IPS-15b (cell line): Measurements from ENCODE around the gene GEN1.

ENCODE experiments used
- H3K27me3 ChIP-seq: one replicate; pipeline ENCODE4 v1.6.1; 2013; ENCODE audit warnings: low read length; ENCODE audit not compliant: control insufficient read depth, insufficient read depth
- H3K36me3 ChIP-seq: one replicate; pipeline ENCODE4 v1.6.1; 2013; ENCODE audit warnings: low read length; ENCODE audit not compliant: control insufficient read depth, insufficient read depth
- H3K4me1 ChIP-seq: one replicate; pipeline ENCODE4 v1.6.1; 2013; ENCODE audit warnings: mild to moderate bottlenecking, low read length; ENCODE audit not compliant: control insufficient read depth, insufficient read depth
- H3K4me3 ChIP-seq: one replicate; pipeline ENCODE4 v1.5.1; 2013; ENCODE audit warnings: low read depth, low read length
- H3K9ac ChIP-seq: one replicate; pipeline ENCODE4 v1.6.1; 2013; ENCODE audit warnings: low read depth, mild to moderate bottlenecking, low read length
- H3K9me3 ChIP-seq: one replicate; pipeline ENCODE4 v1.6.1; 2013; ENCODE audit warnings: mild to moderate bottlenecking, low read length; ENCODE audit not compliant: control insufficient read depth, insufficient read depth

GEN1 gene

GRCh38 chr2:17788773-17789172 lies 34.8 kb downstream of the GEN1 start:
- Histone ChIP-seq H3K36me3 (no peaks in the 10 kb centered on the region), H3K4me3 (no peak overlapping the region), H3K9ac (no peak overlapping the region), H3K27me3 (no peaks in the 10 kb centered on the region), H3K9me3 (no peaks in the 10 kb centered on the region), H3K4me1 (peaks cover under 1% of the 10 kb centered on the region)

GRCh38 chr2:17790536-17790935 lies 36.6 kb downstream of the GEN1 start:
- Histone ChIP-seq H3K27me3 (no peaks in the 10 kb centered on the region), H3K9ac (no peak overlapping the region), H3K9me3 (no peaks in the 10 kb centered on the region), H3K36me3 (no peaks in the 10 kb centered on the region), H3K4me3 (no peak overlapping the region), H3K4me1 (peaks cover 3% of the 10 kb centered on the region)

- H3K9me3 ChIP-seq, result no peaks in the 10 kb centered on the region
- H3K4me1 ChIP-seq, result peaks cover 3% of the 10 kb centered on the region
- H3K27me3 ChIP-seq, result no peaks in the 10 kb centered on the region
- no peak overlapping the region for H3K9ac ChIP-seq
- no peak overlapping the region for H3K4me3 ChIP-seq
- H3K36me3 ChIP-seq, result no peaks in the 10 kb centered on the region
Measured at GRCh38 chr2:17791121-17791816, 37.3 kb downstream of the GEN1 start.

GRCh38 chr2:17791817-17792130 lies 37.8 kb downstream of the GEN1 start:
- Histone ChIP-seq H3K9me3 (no peaks in the 10 kb centered on the region), H3K27me3 (no peaks in the 10 kb centered on the region), H3K36me3 (no peaks in the 10 kb centered on the region), H3K9ac (no peak overlapping the region), H3K4me1 (peaks cover 3% of the 10 kb centered on the region), H3K4me3 (no peak overlapping the region)

GRCh38 chr2:17792515-17792914 lies 38.6 kb downstream of the GEN1 start:
- H3K4me3 ChIP-seq, result no peak overlapping the region
- H3K9ac ChIP-seq, result no peak overlapping the region
- no peaks in the 10 kb centered on the region for H3K9me3 ChIP-seq
- H3K36me3 ChIP-seq, result no peaks in the 10 kb centered on the region
- peaks cover 3% of the 10 kb centered on the region for H3K4me1 ChIP-seq
- H3K27me3 ChIP-seq, result no peaks in the 10 kb centered on the region

- no peak overlapping the region for H3K9ac ChIP-seq
- H3K27me3 ChIP-seq, result no peaks in the 10 kb centered on the region
- H3K4me3 ChIP-seq, result no peak overlapping the region
- peaks cover 3% of the 10 kb centered on the region for H3K4me1 ChIP-seq
- H3K36me3 ChIP-seq, result no peaks in the 10 kb centered on the region
- H3K9me3 ChIP-seq, result no peaks in the 10 kb centered on the region
Measured at GRCh38 chr2:17793296-17793695, 39.4 kb downstream of the GEN1 start.

GRCh38 chr2:17793803-17794354 lies 39.9 kb downstream of the GEN1 start:
- H3K27me3 ChIP-seq, result no peaks in the 10 kb centered on the region
- no peaks in the 10 kb centered on the region for H3K36me3 ChIP-seq
- H3K4me1 ChIP-seq, result peaks cover 3% of the 10 kb centered on the region
- no peaks in the 10 kb centered on the region for H3K9me3 ChIP-seq
- H3K4me3 ChIP-seq, result no peak overlapping the region
- no peak overlapping the region for H3K9ac ChIP-seq

GRCh38 chr2:17795309-17795708 lies 41.4 kb downstream of the GEN1 start:
- H3K36me3 ChIP-seq, result no peaks in the 10 kb centered on the region
- no peak overlapping the region for H3K9ac ChIP-seq
- peaks cover 3% of the 10 kb centered on the region for H3K4me1 ChIP-seq
- H3K9me3 ChIP-seq, result no peaks in the 10 kb centered on the region
- no peak overlapping the region for H3K4me3 ChIP-seq
- no peaks in the 10 kb centered on the region for H3K27me3 ChIP-seq

- Histone ChIP-seq H3K27me3 (no peaks in the 10 kb centered on the region), H3K36me3 (no peaks in the 10 kb centered on the region), H3K4me3 (no peak overlapping the region), H3K4me1 (peaks cover 3% of the 10 kb centered on the region), H3K9me3 (no peaks in the 10 kb centered on the region), H3K9ac (no peak overlapping the region)
Measured at GRCh38 chr2:17798338-17798737, 44.4 kb downstream of the GEN1 start.

- no peak overlapping the region for H3K4me3 ChIP-seq
- H3K9me3 ChIP-seq, result no peaks in the 10 kb centered on the region
- H3K4me1 ChIP-seq, result no peaks in the 10 kb centered on the region
- H3K9ac ChIP-seq, result no peak overlapping the region
- H3K36me3 ChIP-seq, result no peaks in the 10 kb centered on the region
- H3K27me3 ChIP-seq, result no peaks in the 10 kb centered on the region
Measured at GRCh38 chr2:17799301-17800120, 45.6 kb downstream of the GEN1 start.

GRCh38 chr2:17800219-17800618 lies 46.3 kb downstream of the GEN1 start:
- Histone ChIP-seq H3K27me3 (no peaks in the 10 kb centered on the region), H3K4me3 (no peak overlapping the region), H3K36me3 (no peaks in the 10 kb centered on the region), H3K9ac (no peak overlapping the region), H3K9me3 (no peaks in the 10 kb centered on the region), H3K4me1 (no peaks in the 10 kb centered on the region)
